Fibroblast of mammary gland (primary cell): ENCODE data around the gene GRAMD1C.

Source experiments
- DNase-seq: peaks from one replicate; pipeline ENCODE4 v3.0.0-alpha.2; 2010; ENCODE audit warnings: low read depth
- H3K4me3 ChIP-seq: 2 replicates; pipeline ENCODE4 v1.5.1; 2011; ENCODE audit warnings: low read depth, mild to moderate bottlenecking, low read length, moderate library complexity; ENCODE audit not compliant: control insufficient read depth
- CTCF ChIP-seq: conservative IDR thresholded peaks from 2 replicates; pipeline ENCODE4 v1.5.1; 2011; ENCODE audit warnings: low read depth, low read length, inconsistent platforms; ENCODE audit not compliant: control insufficient read depth, insufficient read depth

GRAMD1C gene

GRCh38 chr3:113963879-113964278 lies 125.3 kb downstream of the GRAMD1C start:
- DNase-seq: no peak
- no peak for TF ChIP-seq CTCF
- H3K4me3 ChIP-seq: no peak overlapping the region

- no peak for TF ChIP-seq CTCF
- H3K4me3 ChIP-seq: no peak overlapping the region
- DNase-seq: no peak
These were observed 127.6 kb downstream of the GRAMD1C start for GRCh38 chr3:113966172-113966571.

- no peak overlapping the region for H3K4me3 ChIP-seq
- DNase-seq: peak; percentile 23
- no peak for TF ChIP-seq CTCF
These were observed 130.4 kb downstream of the GRAMD1C start for GRCh38 chr3:113968986-113969385.

- TF ChIP-seq CTCF: no peak
- no peak for DNase-seq
- no peak overlapping the region for H3K4me3 ChIP-seq
These were observed 139.2 kb downstream of the GRAMD1C start for GRCh38 chr3:113977822-113978221.

- no peak overlapping the region for H3K4me3 ChIP-seq
- TF ChIP-seq CTCF: no peak
- DNase-seq: no peak
These were observed 141.3 kb downstream of the GRAMD1C start for GRCh38 chr3:113979916-113980315.

- H3K4me3 ChIP-seq: no peak overlapping the region
- DNase-seq: no peak
- no peak for TF ChIP-seq CTCF
These were observed 143.2 kb downstream of the GRAMD1C start for GRCh38 chr3:113981803-113982202.

GRCh38 chr3:113983544-113983943 lies 145.0 kb downstream of the GRAMD1C start:
- H3K4me3 ChIP-seq: no peak overlapping the region
- no peak for DNase-seq
- TF ChIP-seq CTCF: no peak
